KMS-11 (cell line): Measurements from ENCODE around the gene RIC8A.
"Not testable (repeated sequence)": the region's sequence is repeated elsewhere in the genome, so short reads cannot be mapped to it uniquely, and the experiment has no call there.

Experiments used
- H2AFZ ChIP-seq: fragments of 200-600 bp; sonication (generic); 2 replicates; pipeline ENCODE4 v1.6.1; 2016; ENCODE audit warnings: antibody characterized with exemption, mixed run types, low read depth
- H3K27ac ChIP-seq: fragments of 200-600 bp; sonication (generic); 2 replicates; pipeline ENCODE4 v1.6.1; 2016; ENCODE audit warnings: mild to moderate bottlenecking, mixed run types
- H3K27me3 ChIP-seq: fragments of 200-600 bp; sonication (generic); 2 replicates; pipeline ENCODE4 v1.6.1; 2017; ENCODE audit warnings: mild to moderate bottlenecking, low read depth, mixed run types, moderate library complexity; ENCODE audit not compliant: insufficient read depth
- H3K36me3 ChIP-seq: fragments of 200-600 bp; sonication (generic); 2 replicates; pipeline ENCODE4 v1.6.1; 2017; ENCODE audit warnings: mild to moderate bottlenecking, mixed run types; ENCODE audit not compliant: insufficient read depth
- H3K4me1 ChIP-seq: fragments of 200-600 bp; sonication (generic); 2 replicates; pipeline ENCODE4 v1.6.1; 2016; ENCODE audit warnings: mild to moderate bottlenecking, low read depth, mixed run types; ENCODE audit not compliant: poor library complexity, severe bottlenecking
- H3K4me2 ChIP-seq: fragments of 200-600 bp; sonication (generic); 2 replicates; pipeline ENCODE4 v1.7.0; 2016; ENCODE audit warnings: mild to moderate bottlenecking, mixed run types
- H3K4me3 ChIP-seq: fragments of 200-600 bp; sonication (generic); IDR thresholded peaks from 2 replicates; pipeline ENCODE4 v1.6.1; 2017; ENCODE audit warnings: low read depth, low read length, mixed read lengths; ENCODE audit not compliant: insufficient read depth
- H3K79me2 ChIP-seq: fragments of 200-600 bp; sonication (generic); 2 replicates; pipeline ENCODE4 v1.6.1; 2016; ENCODE audit warnings: low read depth, mixed run types; ENCODE audit not compliant: insufficient read depth
- H3K9ac ChIP-seq: fragments of 200-600 bp; sonication (generic); 2 replicates; pipeline ENCODE4 v1.6.1; 2016; ENCODE audit warnings: mild to moderate bottlenecking, mixed run types
- H4K20me1 ChIP-seq: fragments of 200-600 bp; sonication (generic); 2 replicates; pipeline ENCODE4 v1.6.1; 2016; ENCODE audit warnings: mild to moderate bottlenecking, mixed run types; ENCODE audit not compliant: insufficient read depth
- CTCF ChIP-seq: fragments of 200-600 bp; sonication (generic); conservative IDR thresholded peaks from 2 replicates; pipeline ENCODE4 v1.6.1; 2017; ENCODE audit warnings: low read depth, mild to moderate bottlenecking, antibody characterized with exemption, low read length, moderate library complexity, mixed read lengths

The RIC8A gene

GRCh38 chr11:216081-216974 is 8.8 kb downstream of the RIC8A start:
- no peaks in the 10 kb centered on the region for H3K27me3 ChIP-seq
- no peaks in the 10 kb centered on the region for H3K79me2 ChIP-seq
- H3K4me1 ChIP-seq, result no peaks in the 10 kb centered on the region
- no peak overlapping the region for H2AFZ ChIP-seq
- H3K4me3 ChIP-seq, result no peak overlapping the region
- no peak overlapping the region for H3K27ac ChIP-seq
- H4K20me1 ChIP-seq, result no peaks in the 10 kb centered on the region
- H3K9ac ChIP-seq, result no peak overlapping the region
- H3K36me3 ChIP-seq, result no peaks in the 10 kb centered on the region
- no peak for TF ChIP-seq CTCF
- H3K4me2 ChIP-seq, result no peak overlapping the region

GRCh38 chr11:217704-218103 is 10.2 kb downstream of the RIC8A start:
- H3K27ac ChIP-seq, result no peak overlapping the region
- no peaks in the 10 kb centered on the region for H4K20me1 ChIP-seq
- no peaks in the 10 kb centered on the region for H3K79me2 ChIP-seq
- no peaks in the 10 kb centered on the region for H3K36me3 ChIP-seq
- no peak overlapping the region for H3K9ac ChIP-seq
- H2AFZ ChIP-seq, result no peak overlapping the region
- H3K4me3 ChIP-seq, result no peak overlapping the region
- no peak overlapping the region for H3K4me2 ChIP-seq
- no peak for TF ChIP-seq CTCF
- no peaks in the 10 kb centered on the region for H3K27me3 ChIP-seq
- H3K4me1 ChIP-seq, result no peaks in the 10 kb centered on the region

- Histone ChIP-seq H3K79me2 (no peaks in the 10 kb centered on the region), H3K4me2 (no peak overlapping the region), H3K9ac (no peak overlapping the region), H3K27ac (no peak overlapping the region), H3K27me3 (no peaks in the 10 kb centered on the region), H3K4me1 (no peaks in the 10 kb centered on the region), H4K20me1 (no peaks in the 10 kb centered on the region), H3K36me3 (no peaks in the 10 kb centered on the region), H2AFZ (no peak overlapping the region), H3K4me3 (no peak overlapping the region)
- TF ChIP-seq CTCF, result no peak
Measured at GRCh38 chr11:218815-219593, 11.5 kb downstream of the RIC8A start.

GRCh38 chr11:220641-221215 is 13.2 kb downstream of the RIC8A start:
- not testable (repeated sequence) for H3K4me2 ChIP-seq, H3K79me2 ChIP-seq, H3K4me1 ChIP-seq, H3K27me3 ChIP-seq, H4K20me1 ChIP-seq, H3K36me3 ChIP-seq, H3K4me3 ChIP-seq, H3K27ac ChIP-seq, H3K9ac ChIP-seq, H2AFZ ChIP-seq
